GM06990 (cell line): ENCODE measurements around the gene MPV17L.
A peak's percentile ranks its signal among the peaks of the same experiment; 100 is the strongest.
"Not testable (repeated sequence)": the region's sequence is repeated elsewhere in the genome, so short reads cannot be mapped to it uniquely, and the experiment has no call there.

ENCODE experiments used
- DNase-seq: peaks from one replicate; pipeline ENCODE4 v3.0.0-alpha.2; 2011; ENCODE audit not compliant: insufficient read length; ENCODE audit errors: extremely low read depth
- H3K27me3 ChIP-seq: replicated peaks from 2 replicates; pipeline ENCODE4 v1.6.0; 2011; ENCODE audit warnings: low read length; ENCODE audit not compliant: control insufficient read depth, insufficient read depth
- H3K36me3 ChIP-seq: 2 replicates; pipeline ENCODE4 v1.5.1; 2011; ENCODE audit warnings: low read length; ENCODE audit not compliant: control insufficient read depth, insufficient read depth
- H3K4me3 ChIP-seq: replicated peaks from 2 replicates; pipeline ENCODE4 v1.5.1; 2011; ENCODE audit warnings: low read depth, mild to moderate bottlenecking, control low read depth, low read length
- CTCF ChIP-seq: IDR thresholded peaks from 2 replicates; pipeline ENCODE4 v1.5.1; 2011; ENCODE audit warnings: low read length, control low read depth, mild to moderate bottlenecking, inconsistent platforms; ENCODE audit not compliant: insufficient read depth, poor library complexity, severe bottlenecking

MPV17L gene

DNA sequence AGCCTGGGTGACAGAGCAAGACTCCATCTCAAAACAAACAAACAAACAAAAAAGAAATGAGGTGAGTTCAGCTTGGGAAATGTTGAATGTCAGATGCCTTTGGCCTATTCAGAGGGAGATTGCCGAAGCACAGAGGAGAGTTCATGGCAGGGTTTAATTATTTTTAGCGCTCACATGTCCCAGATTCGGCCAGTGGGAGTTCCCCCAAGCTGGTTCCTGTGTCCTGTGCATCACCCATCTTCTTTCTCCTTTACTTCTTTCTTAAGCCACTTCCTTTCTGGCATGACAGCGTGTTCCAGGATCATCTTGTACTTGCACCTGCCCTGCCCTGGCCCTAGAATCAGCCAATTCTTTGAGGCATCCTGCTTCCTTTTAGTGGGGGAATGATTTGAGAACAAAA is 9.2 kb downstream of the MPV17L start:
- no peak for TF ChIP-seq CTCF
- no peaks in the 10 kb centered on the region for H3K27me3 ChIP-seq

GRCh38 chr16:15407756-15408155 is 12.2 kb downstream of the MPV17L start:
- not testable (repeated sequence) for H3K27me3 ChIP-seq, H3K4me3 ChIP-seq, DNase-seq, H3K36me3 ChIP-seq

More for the DNA sequence above, 9.2 kb downstream of the MPV17L start:
- peak; percentile 7 for DNase-seq
- Histone ChIP-seq H3K36me3 (no peaks in the 10 kb centered on the region), H3K4me3 (no peak overlapping the region)

DNA sequence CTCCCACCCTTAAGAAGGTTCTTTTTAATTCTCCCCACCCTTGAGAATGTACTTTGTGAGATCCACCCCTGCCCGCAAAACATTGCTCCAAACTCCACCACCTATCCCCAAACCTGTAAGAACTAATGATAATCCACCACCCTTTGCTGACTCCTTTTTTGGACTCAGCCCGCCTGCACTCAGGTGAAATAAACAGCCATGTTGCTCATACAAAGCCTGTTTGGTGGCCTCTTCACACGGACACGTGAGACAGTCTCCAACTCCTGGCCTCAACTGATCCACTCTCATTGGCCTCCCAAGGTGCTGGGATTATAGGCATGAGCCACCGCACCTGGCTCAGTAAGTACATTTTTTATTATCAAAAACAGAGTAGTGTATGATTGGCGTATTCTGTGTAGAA is 13.9 kb downstream of the MPV17L start:
- not testable (repeated sequence) for H3K4me3 ChIP-seq, H3K36me3 ChIP-seq, DNase-seq, H3K27me3 ChIP-seq

- DNase-seq: no peak
- no peaks in the 10 kb centered on the region for H3K27me3 ChIP-seq
- no peaks in the 10 kb centered on the region for H3K36me3 ChIP-seq
- no peak for TF ChIP-seq CTCF
- H3K4me3 ChIP-seq: no peak overlapping the region
Measured at GRCh38 chr16:15415511-15415985, 20.0 kb downstream of the MPV17L start.

DNA sequence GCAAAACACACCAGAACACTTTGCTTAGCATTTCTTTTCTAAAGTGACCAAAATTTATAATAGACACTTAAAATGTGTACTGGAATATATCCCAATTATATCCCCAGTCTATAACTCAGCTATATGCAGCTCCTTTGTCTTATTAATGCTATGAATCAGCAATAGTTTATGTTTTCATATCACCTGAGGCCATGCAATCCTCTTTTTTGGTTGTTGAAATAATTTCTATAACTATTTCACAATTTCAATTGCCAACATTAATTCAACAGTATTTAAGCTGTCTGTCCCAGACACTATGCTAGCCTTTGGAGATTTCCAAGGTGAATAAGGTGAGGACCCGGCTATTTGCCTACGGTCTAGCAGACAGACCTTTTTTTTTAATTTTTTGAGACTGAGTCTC is 21.6 kb downstream of the MPV17L start:
- DNase-seq: no peak
- no peak for TF ChIP-seq CTCF
- H3K4me3 ChIP-seq: no peak overlapping the region
- H3K27me3 ChIP-seq: no peaks in the 10 kb centered on the region
- no peaks in the 10 kb centered on the region for H3K36me3 ChIP-seq

DNA sequence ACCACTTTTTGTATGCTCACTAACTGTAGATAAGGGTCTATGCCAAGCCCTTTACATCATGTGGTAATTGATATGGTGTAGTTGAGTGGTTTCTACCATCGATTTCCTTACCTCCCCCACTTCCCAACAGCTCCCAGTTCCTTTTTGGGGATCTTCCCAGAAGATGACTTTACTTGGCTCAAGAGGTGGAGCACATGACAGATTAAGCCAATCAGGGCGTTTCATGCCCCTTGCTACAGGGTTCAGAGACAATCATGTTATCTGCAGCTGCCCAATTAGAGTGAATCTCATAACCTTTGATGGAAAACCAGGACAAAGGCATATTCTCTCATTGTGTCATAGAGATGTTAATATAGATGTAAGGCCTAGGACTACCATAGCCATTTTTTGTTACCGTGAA is 22.7 kb downstream of the MPV17L start:
- Histone ChIP-seq H3K27me3 (no peaks in the 10 kb centered on the region), H3K4me3 (no peak overlapping the region), H3K36me3 (no peaks in the 10 kb centered on the region)
- DNase-seq: no peak
- no peak for TF ChIP-seq CTCF

GRCh38 chr16:15421696-15422095 is 26.1 kb downstream of the MPV17L start:
- DNase-seq, H3K27me3 ChIP-seq, H3K4me3 ChIP-seq, H3K36me3 ChIP-seq: not testable (repeated sequence)
